HG03139 (cell line): Measurements from ENCODE around the gene SARM1.

ENCODE experiments used
- ATAC-seq: cut with Tn5 transposase; IDR thresholded peaks from one replicate; pipeline ENCODE4 v1.9.1; 2021; ENCODE audit not compliant: unreplicated experiment

Gene SARM1

GRCh38 chr17:28367641-28368305, 3.7 kb upstream of the SARM1 start:
- no peak for ATAC-seq

- ATAC-seq, result no peak
Measured at GRCh38 chr17:28368306-28368831, 3.1 kb upstream of the SARM1 start.

- ATAC-seq, result no peak
Measured at GRCh38 chr17:28368915-28369683, 2.4 kb upstream of the SARM1 start.

- ATAC-seq, result no peak
Measured at GRCh38 chr17:28369684-28370034, 1.8 kb upstream of the SARM1 start.

GRCh38 chr17:28370035-28370743, 1.3 kb upstream of the SARM1 start, which contains the start of gene VTN:
Gene VTN, minus strand, starts transcription at chr17:28370307. Its CDS starts 104 bp downstream, at chr17:28370203.
- no peak for ATAC-seq

GRCh38 chr17:28370744-28371103, 770 bp upstream of the SARM1 start:
- no peak for ATAC-seq

GRCh38 chr17:28372203-28372944, 880 bp downstream of the SARM1 start:
- ATAC-seq, result no peak

- ATAC-seq, result no peak
Measured at GRCh38 chr17:28372945-28373274, 1.4 kb downstream of the SARM1 start.

GRCh38 chr17:28379814-28380801, 8.6 kb downstream of the SARM1 start:
- no peak for ATAC-seq

GRCh38 chr17:28381141-28381825, 9.8 kb downstream of the SARM1 start:
- no peak for ATAC-seq

GRCh38 chr17:28384281-28385036, 13.0 kb downstream of the SARM1 start:
- peak; percentile 77 for ATAC-seq

GRCh38 chr17:28385037-28385400, 13.5 kb downstream of the SARM1 start:
- peak; percentile 26 for ATAC-seq

- ATAC-seq, result no peak
Measured at GRCh38 chr17:28385406-28385805, 13.9 kb downstream of the SARM1 start.

- ATAC-seq, result no peak
Measured at GRCh38 chr17:28386391-28386790, 14.9 kb downstream of the SARM1 start.

- ATAC-seq, result no peak
Measured at GRCh38 chr17:28388106-28388505, 16.6 kb downstream of the SARM1 start.

- no peak for ATAC-seq
Measured at GRCh38 chr17:28390141-28390540, 18.6 kb downstream of the SARM1 start.

- ATAC-seq, result no peak
Measured at GRCh38 chr17:28390563-28390962, 19.1 kb downstream of the SARM1 start.

GRCh38 chr17:28390984-28391383, 19.5 kb downstream of the SARM1 start:
- no peak for ATAC-seq

GRCh38 chr17:28391401-28391800, 19.9 kb downstream of the SARM1 start:
- ATAC-seq, result no peak
